IMR-90 (cell line): ENCODE data around the gene KRT37. TPM values are rescaled to one million over a fixed set of nuclear protein-coding genes. Genes with fewer than 3 reads are reported as not detected.

Source experiments
- ATAC-seq: fragments of 200-7000 bp; cut with Tn5 transposase; 2 replicates; pipeline ENCODE4 v1.9.1; 2020; ENCODE audit warnings: low read depth, mild to moderate bottlenecking, moderate library complexity
- BruUV-seq: library from RNA; stranded (reverse); fragments of 400-500 nt; replicated peaks from 2 replicates; lab custom pipeline; 2021; lab: Mats Ljungman, UMichigan
- CTCF ChIA-PET: fragments of 300-600 bp; formaldehyde crosslinking; extraction: SDS; loops from one replicate; lab custom pipeline; 2021; ENCODE audit warnings: antibody characterized with exemption; lab: Yijun Ruan, JAX
- POLR2A ChIA-PET: fragments of 300-600 bp; sonication (Branson Sonifier 250); formaldehyde crosslinking; loops from one replicate; lab custom pipeline; 2022; ENCODE audit warnings: antibody characterized with exemption; ENCODE audit not compliant: unreplicated experiment; lab: Charles Lee
- DNase-seq: peaks from one replicate; pipeline ENCODE4 v3.0.0; 2013
- H2AFZ ChIP-seq: replicated peaks from 2 replicates; pipeline ENCODE3; 2013; ENCODE audit warnings: low read length, mild to moderate bottlenecking; ENCODE audit not compliant: poor library complexity
- H2AK5ac ChIP-seq: 2 replicates; pipeline ENCODE4 v1.6.1; 2013; ENCODE audit warnings: low read depth, low read length, inconsistent platforms
- H2AK9ac ChIP-seq: replicated peaks from 2 replicates; pipeline ENCODE3; 2013; ENCODE audit warnings: mild to moderate bottlenecking, low read depth, low read length, moderate library complexity; ENCODE audit not compliant: poor library complexity
- H2BK120ac ChIP-seq: 2 replicates; pipeline ENCODE4 v1.6.1; 2013; ENCODE audit warnings: low read depth, low read length, inconsistent platforms
- H2BK15ac ChIP-seq: 3 replicates; pipeline ENCODE4 v1.6.1; 2013; ENCODE audit warnings: low read depth, low read length, inconsistent platforms
- H2BK20ac ChIP-seq: 2 replicates; pipeline ENCODE4 v1.6.1; 2013; ENCODE audit warnings: low read depth, mild to moderate bottlenecking, inconsistent platforms, low read length, moderate library complexity
- H2BK5ac ChIP-seq: 2 replicates; pipeline ENCODE4 v1.6.1; 2013; ENCODE audit warnings: mild to moderate bottlenecking, low read depth, low read length, inconsistent platforms; ENCODE audit not compliant: poor library complexity, severe bottlenecking
- H3K14ac ChIP-seq: replicated peaks from 2 replicates; pipeline ENCODE4 v1.6.1; 2013; ENCODE audit warnings: low read depth, low read length, inconsistent platforms
- H3K18ac ChIP-seq: 2 replicates; pipeline ENCODE4 v1.6.1; 2013; ENCODE audit warnings: low read depth, low read length, control low read depth
- H3K23ac ChIP-seq: 2 replicates; pipeline ENCODE4 v1.6.1; 2013; ENCODE audit warnings: low read depth, low read length, inconsistent platforms
- H3K27ac ChIP-seq: 2 replicates; pipeline ENCODE4 v1.5.1; 2013; ENCODE audit warnings: mild to moderate bottlenecking, control low read depth, low read length; ENCODE audit not compliant: insufficient read depth
- H3K27me3 ChIP-seq: 2 replicates; pipeline ENCODE4 v1.6.1; 2013; ENCODE audit warnings: low read length; ENCODE audit not compliant: control insufficient read depth, insufficient read depth
- H3K36me3 ChIP-seq: 2 replicates; pipeline ENCODE4 v1.6.1; 2013; ENCODE audit warnings: low read length, mixed read lengths; ENCODE audit not compliant: control insufficient read depth, insufficient read depth
- H3K4ac ChIP-seq: 2 replicates; pipeline ENCODE4 v1.6.1; 2013; ENCODE audit warnings: low read depth, low read length, inconsistent platforms
- H3K4me1 ChIP-seq: 2 replicates; pipeline ENCODE4 v1.6.1; 2013; ENCODE audit warnings: low read length, mixed read lengths; ENCODE audit not compliant: control insufficient read depth, insufficient read depth
- H3K4me2 ChIP-seq: 2 replicates; pipeline ENCODE4 v1.6.1; 2013; ENCODE audit warnings: low read depth, mild to moderate bottlenecking, control low read depth, low read length, moderate library complexity
- H3K4me3 ChIP-seq: 2 replicates; pipeline ENCODE4 v1.5.1; 2013; ENCODE audit warnings: low read depth, mild to moderate bottlenecking, control low read depth, low read length, moderate library complexity; ENCODE audit not compliant: insufficient read depth
- H3K56ac ChIP-seq: 2 replicates; pipeline ENCODE4 v1.6.1; 2013; ENCODE audit warnings: low read length, inconsistent platforms; ENCODE audit not compliant: insufficient read depth; ENCODE audit errors: extremely low read depth
- H3K79me1 ChIP-seq, 2 experiments: 2 replicates each; pipeline ENCODE4 v1.6.1; 2013; ENCODE audit warnings: low read length in 2 of 2, inconsistent platforms in 1 of 2, low read depth in 1 of 2
- H3K9ac ChIP-seq: 2 replicates; pipeline ENCODE4 v1.6.1; 2013; ENCODE audit warnings: low read depth, low read length, control low read depth
- H3K9me1 ChIP-seq: 2 replicates; pipeline ENCODE4 v1.6.1; 2013; ENCODE audit warnings: low read length, inconsistent platforms; ENCODE audit not compliant: insufficient read depth
- H3K9me3 ChIP-seq: 2 replicates; pipeline ENCODE4 v1.6.1; 2013; ENCODE audit warnings: low read length; ENCODE audit not compliant: control insufficient read depth, insufficient read depth
- H4K20me1 ChIP-seq: 2 replicates; pipeline ENCODE4 v1.6.1; 2013; ENCODE audit warnings: low read length, inconsistent platforms; ENCODE audit not compliant: insufficient read depth
- H4K5ac ChIP-seq: 2 replicates; pipeline ENCODE4 v1.6.1; 2013; ENCODE audit warnings: mild to moderate bottlenecking, low read depth, low read length, control low read depth
- H4K8ac ChIP-seq, 2 experiments: 2 replicates each; pipeline ENCODE4 v1.6.1; 2013; ENCODE audit warnings: low read depth in 2 of 2, low read length in 2 of 2, control low read depth in 1 of 2, inconsistent platforms in 1 of 2
- H4K91ac ChIP-seq: 2 replicates; pipeline ENCODE4 v1.6.1; 2013; ENCODE audit warnings: low read depth, low read length, inconsistent platforms; ENCODE audit not compliant: insufficient read depth
- BHLHE40 ChIP-seq: fragments of 150-350 bp; IDR thresholded peaks from 2 replicates; pipeline ENCODE4 v1.6.1; 2016; ENCODE audit warnings: mild to moderate bottlenecking, low read depth, low read length
- CEBPB ChIP-seq: IDR thresholded peaks from 2 replicates; pipeline ENCODE4 v1.6.1; 2012; ENCODE audit warnings: low read depth, low read length, improper control_type of control experiment
- FOS ChIP-seq: fragments of 150-350 bp; IDR thresholded peaks from 2 replicates; pipeline ENCODE4 v1.6.1; 2016; ENCODE audit warnings: low read depth, low read length
- MAFK ChIP-seq: IDR thresholded peaks from 2 replicates; pipeline ENCODE4 v1.6.1; 2012; ENCODE audit warnings: low read depth, low read length, improper control_type of control experiment
- MAZ ChIP-seq: IDR thresholded peaks from 2 replicates; pipeline ENCODE4 v1.6.1; 2012; ENCODE audit warnings: low read depth, mild to moderate bottlenecking, low read length, improper control_type of control experiment, moderate library complexity, borderline replicate concordance
- MXI1 ChIP-seq: IDR thresholded peaks from 2 replicates; pipeline ENCODE4 v1.6.1; 2012; ENCODE audit warnings: low read depth, mild to moderate bottlenecking, low read length, moderate library complexity, borderline replicate concordance
- NFE2L2 ChIP-seq: fragments of 150-350 bp; IDR thresholded peaks from 2 replicates; pipeline ENCODE4 v1.6.1; 2016; ENCODE audit warnings: low read depth, mild to moderate bottlenecking, low read length
- RAD21 ChIP-seq: IDR thresholded peaks from 2 replicates; pipeline ENCODE4 v1.6.1; 2012; ENCODE audit warnings: low read length, improper control_type of control experiment
- RCOR1 ChIP-seq: IDR thresholded peaks from 2 replicates; pipeline ENCODE4 v1.6.1; 2012; ENCODE audit warnings: mild to moderate bottlenecking, low read length, improper control_type of control experiment; ENCODE audit not compliant: insufficient replicate concordance
- RFX5 ChIP-seq: IDR thresholded peaks from 2 replicates; pipeline ENCODE4 v1.8.0; 2012; ENCODE audit warnings: low read depth, mild to moderate bottlenecking, low read length, moderate library complexity
- WGBS, 2 experiments: methylation state at CpG; one replicate each; pipeline versions ENCODE4 v1.1.5 to v1.1.7; 2013; ENCODE audit warnings: missing lambda C conversion rate in 2 of 2; ENCODE audit not compliant: insufficient read length in 1 of 2; ENCODE audit errors: extremely low coverage in 2 of 2; 5-methylcytosine and 5-hydroxymethylcytosine counted together
- dilution Hi-C: fragments of 300-500 bp; cut with HindIII; formaldehyde crosslinking; loops from one replicate; pipeline ENCODE4 v1.14.3; 2018; ENCODE audit warnings: low sequenced_read_pairs; ENCODE audit not compliant: unreplicated experiment
- in situ Hi-C: fragments of 300-500 bp; cut with MboI; formaldehyde crosslinking; loops from 3 replicates; pipeline ENCODE4 v1.14.3; 2019; ENCODE audit warnings: low sequenced_read_pairs, inconsistent platforms, mixed read lengths
- intact Hi-C: fragments of 100-400 bp; cut with micrococcal nuclease; formaldehyde crosslinking; loops from 2 replicates; pipeline ENCODE4 v1.10.0; 2022
- polyA plus RNA-seq, 3 experiments: library from polyadenylated mRNA; depleted of rRNA; stranded (reverse); fragments of >200 nt; gene quantifications; 2 replicates each; pipeline ENCODE4 v1.2.3, GENCODE V29; 2012; ENCODE audit warnings: low replicate concordance in 1 of 3
- total RNA-seq: library from RNA; depleted of rRNA; stranded (reverse); fragments of >200 nt; gene quantifications from 2 replicates; pipeline ENCODE4 v1.2.3, GENCODE V29; 2012
- TF ChIP-seq, protein P1 (sequence below): conservative IDR thresholded peaks from 2 replicates; pipeline ENCODE4 v1.5.1; 2012; ENCODE audit warnings: mild to moderate bottlenecking, low read depth, low read length, improper control_type of control experiment

The KRT37 gene
- total and polyA plus RNA-seq, 2 of the 4 experiments (the other 2 are of a cell fraction) = not detected

- no peak for TF ChIP-seq FOS
Measured at GRCh38 chr17:41468346-41468745, 44.0 kb upstream of the KRT37 start (continued).

DNA sequence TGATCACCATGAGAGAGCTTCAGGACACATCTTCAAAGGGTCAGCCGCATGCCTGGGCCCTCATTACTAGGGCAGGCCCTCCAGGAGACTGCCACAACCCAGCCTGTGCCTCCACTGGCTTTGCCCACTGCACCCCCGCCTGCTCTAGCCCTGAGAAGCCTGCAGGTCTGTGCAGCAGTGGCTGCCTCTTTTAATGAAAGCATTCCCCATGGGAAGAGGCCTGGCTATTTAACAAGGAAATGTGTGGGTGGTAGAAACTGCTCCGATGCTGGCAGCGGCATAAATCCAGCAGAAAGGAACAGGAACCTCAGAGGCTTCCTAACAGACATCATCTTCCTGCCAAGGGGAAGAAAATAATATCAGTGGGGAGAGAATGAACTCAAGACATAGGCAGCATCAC, 43.2 kb upstream of the KRT37 start:
- no peak overlapping the region for H3K9ac ChIP-seq
- ATAC-seq (no peak), DNase-seq (no peak)
- H2BK20ac ChIP-seq = no peak overlapping the region
- peaks cover 8% of the 10 kb centered on the region for H3K4me1 ChIP-seq
- no peak overlapping the region; the same call in 1 of the 2 replicates for H3K18ac ChIP-seq
- H4K91ac ChIP-seq = no peak overlapping the region
- no CpG with 5 or more reads among the region's 4 CpGs for WGBS, 2 experiments
- H3K79me1 ChIP-seq = no peaks in the 10 kb centered on the region
- H4K8ac ChIP-seq = no peak overlapping the region
- dilution Hi-C loops (no loop called here), in situ Hi-C loops (no loop called here), intact Hi-C loops (no loop called here)
- no peak overlapping the region for H2BK15ac ChIP-seq
- no peak overlapping the region for H2AK5ac ChIP-seq
- H3K4ac ChIP-seq = no peak overlapping the region
- no peak overlapping the region for H3K23ac ChIP-seq
- no peak overlapping the region for H2BK5ac ChIP-seq
- no TSS peak for BruUV-seq
- ChIA-PET POLR2A (interaction anchor here (0.6 kb wide), 1 partner anchor 410 kb away, joined by 12 read pairs; no protein-coding TSS in a partner anchor), CTCF (no interaction called here)
- no peak overlapping the region for H3K4me2 ChIP-seq
- no peak overlapping the region for H2AFZ ChIP-seq
- no peaks in the 10 kb centered on the region for H3K36me3 ChIP-seq
- TF ChIP-seq MAFK = no peak
- no peak for TF ChIP-seq BHLHE40
- no peak for TF ChIP-seq CEBPB
- TF ChIP-seq NFE2L2 = no peak
- TF ChIP-seq RAD21 = no peak
- TF ChIP-seq, protein P1, sequence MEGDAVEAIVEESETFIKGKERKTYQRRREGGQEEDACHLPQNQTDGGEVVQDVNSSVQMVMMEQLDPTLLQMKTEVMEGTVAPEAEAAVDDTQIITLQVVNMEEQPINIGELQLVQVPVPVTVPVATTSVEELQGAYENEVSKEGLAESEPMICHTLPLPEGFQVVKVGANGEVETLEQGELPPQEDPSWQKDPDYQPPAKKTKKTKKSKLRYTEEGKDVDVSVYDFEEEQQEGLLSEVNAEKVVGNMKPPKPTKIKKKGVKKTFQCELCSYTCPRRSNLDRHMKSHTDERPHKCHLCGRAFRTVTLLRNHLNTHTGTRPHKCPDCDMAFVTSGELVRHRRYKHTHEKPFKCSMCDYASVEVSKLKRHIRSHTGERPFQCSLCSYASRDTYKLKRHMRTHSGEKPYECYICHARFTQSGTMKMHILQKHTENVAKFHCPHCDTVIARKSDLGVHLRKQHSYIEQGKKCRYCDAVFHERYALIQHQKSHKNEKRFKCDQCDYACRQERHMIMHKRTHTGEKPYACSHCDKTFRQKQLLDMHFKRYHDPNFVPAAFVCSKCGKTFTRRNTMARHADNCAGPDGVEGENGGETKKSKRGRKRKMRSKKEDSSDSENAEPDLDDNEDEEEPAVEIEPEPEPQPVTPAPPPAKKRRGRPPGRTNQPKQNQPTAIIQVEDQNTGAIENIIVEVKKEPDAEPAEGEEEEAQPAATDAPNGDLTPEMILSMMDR = no peak
- no peak for TF ChIP-seq RFX5
- no peak for TF ChIP-seq MAZ
- no peak for TF ChIP-seq MXI1
- TF ChIP-seq RCOR1 = no peak
- H3K9me3 ChIP-seq = peaks cover 20% of the 10 kb centered on the region
- H3K4me3 ChIP-seq = no peak overlapping the region
- H3K14ac ChIP-seq = no peak overlapping the region
- H3K56ac ChIP-seq = no peak overlapping the region
- H3K27me3 ChIP-seq = peaks cover 24% of the 10 kb centered on the region
- H2AK9ac ChIP-seq = no peak overlapping the region
- H3K27ac ChIP-seq = no peak overlapping the region
- H3K9me1 ChIP-seq = no peaks in the 10 kb centered on the region
- no peaks in the 10 kb centered on the region; the same call in 1 of the 2 replicates for H4K20me1 ChIP-seq
- H4K5ac ChIP-seq = no peak overlapping the region
- no peak overlapping the region for H2BK120ac ChIP-seq
